AG09309 (cell line): Measurements from ENCODE around the gene SUPT3H.

Experiments used
- DNase-seq: peaks from one replicate; pipeline ENCODE4 v3.0.0-alpha.2; 2010; ENCODE audit warnings: low read depth
- H3K4me3 ChIP-seq: 2 replicates; pipeline ENCODE4 v1.5.1; 2011; ENCODE audit warnings: mild to moderate bottlenecking, low read depth, low read length, moderate library complexity; ENCODE audit not compliant: control insufficient read depth
- TF ChIP-seq, protein P1 (sequence below): IDR thresholded peaks from 2 replicates; pipeline ENCODE4 v1.5.1; 2011; ENCODE audit warnings: mild to moderate bottlenecking, low read depth, low read length, inconsistent platforms; ENCODE audit not compliant: insufficient read depth, control insufficient read depth; ENCODE audit errors: missing control alignments

Gene SUPT3H

DNA sequence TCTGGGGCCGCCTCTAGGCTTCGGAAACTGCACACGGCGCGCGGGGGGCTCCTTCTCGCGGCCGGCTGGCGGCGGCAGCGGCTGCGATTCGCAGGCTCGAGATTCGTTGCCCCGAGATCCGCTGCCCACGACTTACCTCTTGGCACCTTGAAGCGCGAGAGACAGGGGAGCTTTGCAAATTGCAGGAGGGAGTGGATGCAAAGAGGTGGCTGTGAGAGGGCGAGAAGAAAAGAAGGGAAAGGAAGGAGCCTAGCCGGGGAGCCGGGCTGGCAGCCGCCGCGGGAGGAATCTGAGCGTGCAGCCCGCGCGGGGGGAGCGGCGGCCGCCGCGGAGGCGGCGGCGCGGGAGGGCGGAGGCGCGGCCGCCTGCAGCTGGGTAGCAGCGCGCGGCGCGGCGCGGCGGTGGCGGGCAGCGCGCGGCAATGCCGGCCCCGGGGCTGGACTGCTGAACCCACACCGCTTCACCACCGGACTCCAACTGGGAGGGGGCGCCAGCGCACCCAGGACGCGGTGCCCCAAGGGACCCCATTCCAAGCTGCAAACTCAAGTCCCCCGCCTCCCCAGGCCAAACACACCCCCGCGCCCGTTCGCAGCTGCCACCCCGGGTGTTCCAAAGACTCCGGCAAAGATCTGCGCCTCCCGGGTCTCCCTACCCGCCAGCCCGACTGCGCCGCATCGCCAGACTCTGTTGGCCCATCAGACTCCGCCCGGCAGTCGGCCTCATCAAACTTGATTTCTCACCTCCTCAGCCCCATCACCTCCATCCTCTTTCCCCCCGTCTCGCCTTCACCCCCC is 44.2 kb upstream of the SUPT3H start:
- TF ChIP-seq, protein P1, sequence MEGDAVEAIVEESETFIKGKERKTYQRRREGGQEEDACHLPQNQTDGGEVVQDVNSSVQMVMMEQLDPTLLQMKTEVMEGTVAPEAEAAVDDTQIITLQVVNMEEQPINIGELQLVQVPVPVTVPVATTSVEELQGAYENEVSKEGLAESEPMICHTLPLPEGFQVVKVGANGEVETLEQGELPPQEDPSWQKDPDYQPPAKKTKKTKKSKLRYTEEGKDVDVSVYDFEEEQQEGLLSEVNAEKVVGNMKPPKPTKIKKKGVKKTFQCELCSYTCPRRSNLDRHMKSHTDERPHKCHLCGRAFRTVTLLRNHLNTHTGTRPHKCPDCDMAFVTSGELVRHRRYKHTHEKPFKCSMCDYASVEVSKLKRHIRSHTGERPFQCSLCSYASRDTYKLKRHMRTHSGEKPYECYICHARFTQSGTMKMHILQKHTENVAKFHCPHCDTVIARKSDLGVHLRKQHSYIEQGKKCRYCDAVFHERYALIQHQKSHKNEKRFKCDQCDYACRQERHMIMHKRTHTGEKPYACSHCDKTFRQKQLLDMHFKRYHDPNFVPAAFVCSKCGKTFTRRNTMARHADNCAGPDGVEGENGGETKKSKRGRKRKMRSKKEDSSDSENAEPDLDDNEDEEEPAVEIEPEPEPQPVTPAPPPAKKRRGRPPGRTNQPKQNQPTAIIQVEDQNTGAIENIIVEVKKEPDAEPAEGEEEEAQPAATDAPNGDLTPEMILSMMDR, result peak; percentile 36
- H3K4me3 ChIP-seq, result peak overlapping the region; percentile 69
- DNase-seq, result no peak

DNA sequence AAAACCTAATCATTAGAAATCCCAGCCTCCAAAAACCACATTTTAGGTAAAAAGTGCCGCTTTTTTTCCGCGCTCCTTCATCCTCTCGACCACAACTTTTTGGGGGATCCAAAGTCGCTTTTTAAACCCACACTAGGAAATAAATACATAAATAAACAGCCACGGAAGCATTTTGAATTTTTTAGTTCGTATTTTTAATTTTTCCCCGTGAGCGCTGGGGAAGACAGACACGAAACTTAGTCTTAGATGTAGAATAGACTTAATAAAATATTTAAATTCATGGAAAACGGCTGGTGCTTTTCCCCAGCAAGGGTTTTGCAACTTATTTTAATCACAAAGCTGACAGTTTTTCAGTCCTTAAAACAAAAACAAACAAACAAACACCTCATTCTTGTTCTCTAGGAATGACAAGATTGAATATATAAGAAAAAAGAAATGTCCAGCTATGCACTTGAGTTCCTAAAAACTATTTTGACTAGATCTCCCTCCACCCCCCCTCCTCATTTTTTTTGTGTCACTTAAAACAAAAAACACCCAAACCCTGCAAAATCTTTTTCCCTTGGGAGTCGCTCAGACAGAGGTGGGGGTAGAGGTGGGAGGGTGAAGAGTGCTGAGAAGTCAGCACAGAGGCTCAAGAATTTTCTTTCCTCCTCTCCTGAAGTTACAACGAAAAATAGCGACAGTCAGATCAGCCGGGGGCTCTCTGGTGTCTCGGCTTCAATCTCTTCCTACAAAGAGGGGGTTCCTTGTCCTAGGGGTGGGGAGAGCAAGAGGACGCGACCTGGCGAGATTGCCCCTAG is 43.4 kb upstream of the SUPT3H start:
- H3K4me3 ChIP-seq, result peak overlapping the region; percentile 69
- DNase-seq, result no peak

DNA sequence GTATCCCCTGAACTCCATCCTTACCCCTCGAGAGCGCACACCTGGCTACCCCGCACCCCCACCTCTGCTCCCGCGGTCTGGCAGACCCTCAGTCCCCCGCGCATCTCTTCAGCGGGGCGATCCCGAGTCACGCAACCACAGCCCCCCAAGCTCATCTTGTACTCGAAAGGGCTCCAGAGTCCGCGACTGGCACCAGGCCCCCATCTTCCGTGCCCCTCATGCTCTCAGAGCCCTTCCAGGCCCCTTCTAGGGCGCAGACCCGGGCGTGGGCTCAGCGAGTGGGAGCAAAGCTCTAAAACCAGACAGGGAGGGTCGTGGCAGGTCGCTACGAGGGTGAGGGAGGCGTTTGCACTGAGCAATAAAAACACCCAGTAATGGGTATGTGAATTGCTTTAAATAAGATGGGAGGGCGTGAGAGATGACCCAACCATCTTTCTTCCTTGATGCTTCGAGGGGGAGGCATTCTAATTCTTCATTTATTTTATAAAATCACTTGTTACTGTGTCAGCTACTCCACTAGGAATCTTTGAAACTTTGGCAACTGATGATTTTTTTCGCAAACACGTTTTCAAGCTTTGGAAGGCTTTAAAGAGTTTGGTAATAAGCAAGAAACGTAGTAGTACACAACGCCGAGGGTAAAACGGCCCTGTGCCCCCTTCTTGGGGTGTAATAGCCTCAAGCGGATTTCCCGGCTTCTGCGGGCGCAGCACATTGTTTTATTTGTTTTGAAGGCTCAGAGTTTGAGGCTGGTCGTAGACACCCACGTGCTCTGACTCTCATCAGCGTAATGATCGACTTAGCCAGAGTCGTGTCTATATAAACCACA is 42.6 kb upstream of the SUPT3H start:
- TF ChIP-seq, protein P1, result no peak
- no peak for DNase-seq
- peak overlapping the region; percentile 69 for H3K4me3 ChIP-seq

More for the DNA sequence above, 43.4 kb upstream of the SUPT3H start:
- TF ChIP-seq, protein P1, result no peak

GRCh38 chr6:45419571-45420082 is 41.9 kb upstream of the SUPT3H start:
- TF ChIP-seq, protein P1, result peak; percentile 38
- DNase-seq, result no peak
- peak overlapping the region; percentile 69 for H3K4me3 ChIP-seq

GRCh38 chr6:45417436-45417835 is 39.7 kb upstream of the SUPT3H start:
- no peak for DNase-seq
- TF ChIP-seq, protein P1, result no peak
- no peak overlapping the region for H3K4me3 ChIP-seq

- DNase-seq, result no peak
- H3K4me3 ChIP-seq, result no peak overlapping the region
- TF ChIP-seq, protein P1, result no peak
These were observed 39.0 kb upstream of the SUPT3H start for GRCh38 chr6:45416700-45417099.
